ENCODE measurements around the gene EPB41L2.

DNA sequence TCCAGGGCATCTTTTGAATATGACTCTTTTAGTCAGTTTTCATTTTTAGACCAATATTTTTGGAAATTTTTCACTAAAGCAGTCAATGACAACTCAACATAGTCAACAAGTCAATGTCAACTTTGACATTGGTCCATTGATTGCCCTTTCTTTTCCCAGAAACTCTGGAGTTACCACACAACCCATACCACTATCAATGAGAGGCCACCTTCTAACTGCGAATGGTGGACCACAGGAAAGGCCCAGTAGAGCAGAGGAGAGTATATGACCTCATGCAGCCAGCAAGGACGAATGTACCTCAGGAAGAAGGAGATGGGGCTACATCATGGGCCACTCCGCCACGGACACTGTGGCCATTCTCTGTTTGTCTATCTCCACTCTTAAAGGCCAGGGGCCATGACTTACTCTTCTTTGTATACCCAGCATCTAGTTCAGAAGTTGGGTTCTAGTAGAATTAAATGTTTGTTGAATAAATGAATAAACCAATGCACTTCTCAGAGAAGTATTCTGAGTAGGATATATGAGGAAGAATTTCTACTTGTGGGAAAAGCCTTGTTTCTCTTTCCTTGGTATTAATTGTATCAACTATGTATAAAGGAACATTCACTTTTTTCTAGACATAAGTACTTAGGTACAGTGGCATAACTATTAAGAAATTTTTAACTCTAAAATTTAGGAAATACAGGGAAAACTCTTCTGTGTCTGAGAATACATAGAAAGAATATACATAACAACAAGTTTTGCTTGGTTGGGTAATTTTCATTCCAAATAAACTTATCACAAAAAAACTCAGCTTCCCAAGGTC, 236.4 kb downstream of the EPB41L2 start:
- TF ChIP-seq, protein P1, sequence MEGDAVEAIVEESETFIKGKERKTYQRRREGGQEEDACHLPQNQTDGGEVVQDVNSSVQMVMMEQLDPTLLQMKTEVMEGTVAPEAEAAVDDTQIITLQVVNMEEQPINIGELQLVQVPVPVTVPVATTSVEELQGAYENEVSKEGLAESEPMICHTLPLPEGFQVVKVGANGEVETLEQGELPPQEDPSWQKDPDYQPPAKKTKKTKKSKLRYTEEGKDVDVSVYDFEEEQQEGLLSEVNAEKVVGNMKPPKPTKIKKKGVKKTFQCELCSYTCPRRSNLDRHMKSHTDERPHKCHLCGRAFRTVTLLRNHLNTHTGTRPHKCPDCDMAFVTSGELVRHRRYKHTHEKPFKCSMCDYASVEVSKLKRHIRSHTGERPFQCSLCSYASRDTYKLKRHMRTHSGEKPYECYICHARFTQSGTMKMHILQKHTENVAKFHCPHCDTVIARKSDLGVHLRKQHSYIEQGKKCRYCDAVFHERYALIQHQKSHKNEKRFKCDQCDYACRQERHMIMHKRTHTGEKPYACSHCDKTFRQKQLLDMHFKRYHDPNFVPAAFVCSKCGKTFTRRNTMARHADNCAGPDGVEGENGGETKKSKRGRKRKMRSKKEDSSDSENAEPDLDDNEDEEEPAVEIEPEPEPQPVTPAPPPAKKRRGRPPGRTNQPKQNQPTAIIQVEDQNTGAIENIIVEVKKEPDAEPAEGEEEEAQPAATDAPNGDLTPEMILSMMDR (IDR thresholded peaks at IDR 0.05), result no peak
- TF ChIP-seq POLR2A (IDR thresholded peaks at IDR 0.05), result no peak
